Activated B cell treated with CpG ODN at 0.5 μM for 24 hours (primary cell): Measurements from ENCODE around the gene TSR3. TPM values are rescaled to one million over a fixed set of nuclear protein-coding genes. Genes with fewer than 3 reads are reported as not detected.

Experiments used
- ATAC-seq: fragments of 200-7000 bp; cut with Tn5 transposase; one replicate; pipeline ENCODE4 v1.10.0; 2021; ENCODE audit warnings: low read depth, mild to moderate bottlenecking, moderate library complexity
- CTCF ChIA-PET: fragments of 350-600 bp; sonication (Branson Sonifier 250); formaldehyde crosslinking; loops from one replicate; lab custom pipeline; 2021; ENCODE audit warnings: antibody characterized with exemption; lab: Charles Lee
- POLR2A ChIA-PET: fragments of 350-600 bp; sonication (Branson Sonifier 250); formaldehyde crosslinking; loops from one replicate; lab custom pipeline; 2021; ENCODE audit warnings: antibody characterized with exemption; lab: Charles Lee
- DNase-seq: peaks from one replicate; pipeline ENCODE4 v3.0.0; 2022
- H3K27ac Mint-ChIP-seq: one replicate; pipeline ENCODE4 v1.8.0; 2020; ENCODE audit warnings: mixed read lengths
- H3K27me3 Mint-ChIP-seq: one replicate; pipeline ENCODE4 v1.8.0; 2021; ENCODE audit warnings: mixed read lengths
- H3K36me3 Mint-ChIP-seq: one replicate; pipeline ENCODE4 v1.8.0; 2021; ENCODE audit warnings: low read depth, mixed read lengths
- H3K4me1 Mint-ChIP-seq: one replicate; pipeline ENCODE4 v1.8.0; 2021; ENCODE audit warnings: mixed read lengths
- H3K4me3 Mint-ChIP-seq: one replicate; pipeline ENCODE4 v1.8.0; 2020; ENCODE audit warnings: mild to moderate bottlenecking, mixed read lengths
- H3K9me3 Mint-ChIP-seq: one replicate; pipeline ENCODE4 v1.8.0; 2020; ENCODE audit warnings: mixed read lengths
- intact Hi-C: fragments of 100-400 bp; cut with micrococcal nuclease; formaldehyde crosslinking; loops from one replicate; pipeline ENCODE4 v1.15.1; 2024
- total RNA-seq: library from RNA; stranded (reverse); gene quantifications from 2 replicates; pipeline ENCODE4 v1.2.3, GENCODE V29; 2022
- TF ChIP-seq, protein P1 (sequence below): fragments of 200-600 bp; IDR thresholded peaks from one replicate; pipeline ENCODE4 v1.8.0; 2022; ENCODE audit warnings: antibody characterized with exemption, mild to moderate bottlenecking

The TSR3 gene
- total RNA-seq, 1 donor from 2014 or later = 45.3 TPM

DNA sequence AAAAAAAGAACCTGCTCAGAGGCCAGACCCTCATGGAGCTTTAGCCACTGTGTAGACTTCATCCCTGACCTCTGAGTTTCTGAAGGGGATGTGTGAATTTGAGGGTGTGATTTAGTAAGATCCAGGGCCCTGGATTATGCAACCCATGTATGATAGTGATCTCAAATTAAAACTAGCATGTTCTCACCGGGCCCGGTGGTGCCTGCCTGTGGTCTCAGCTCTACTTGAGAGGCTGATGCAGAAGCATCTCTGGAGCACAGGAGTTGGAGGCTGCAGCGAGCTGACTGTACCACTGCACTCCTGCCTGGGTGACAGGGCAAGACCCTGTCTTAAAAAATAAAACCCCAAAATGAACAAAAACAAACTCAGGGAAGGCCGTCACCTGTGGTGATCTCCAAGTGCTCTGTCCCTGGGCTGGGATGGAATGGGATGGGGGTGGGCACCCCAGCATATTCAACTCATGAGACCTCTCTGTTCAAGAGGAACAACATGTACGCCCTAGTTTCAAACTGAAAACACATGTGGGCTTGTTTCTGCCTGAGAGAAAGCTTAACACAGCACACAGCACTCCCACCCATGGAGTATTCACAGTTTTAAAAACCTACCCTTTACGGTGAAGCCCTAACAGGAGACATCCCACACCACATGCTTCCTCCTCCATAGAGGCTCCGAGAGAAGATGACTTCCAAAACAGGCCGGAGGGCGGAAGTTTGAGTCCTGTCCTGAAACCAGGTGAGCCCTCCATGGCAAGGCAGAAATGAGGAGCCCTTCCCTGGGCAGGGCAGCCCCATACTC, 30.1 kb upstream of the TSR3 start:
- Mint-ChIP-seq H3K4me3 (no peak overlapping the region), H3K36me3 (peaks cover 37% of the 10 kb centered on the region), H3K4me1 (peaks cover 14% of the 10 kb centered on the region), H3K9me3 (no peaks in the 10 kb centered on the region), H3K27ac (no peak overlapping the region), H3K27me3 (no peaks in the 10 kb centered on the region)
- CTCF ChIA-PET = no interaction called here
- intact Hi-C loops = no loop called here
- ATAC-seq (no peak), DNase-seq (no peak)
- TF ChIP-seq, protein P1, sequence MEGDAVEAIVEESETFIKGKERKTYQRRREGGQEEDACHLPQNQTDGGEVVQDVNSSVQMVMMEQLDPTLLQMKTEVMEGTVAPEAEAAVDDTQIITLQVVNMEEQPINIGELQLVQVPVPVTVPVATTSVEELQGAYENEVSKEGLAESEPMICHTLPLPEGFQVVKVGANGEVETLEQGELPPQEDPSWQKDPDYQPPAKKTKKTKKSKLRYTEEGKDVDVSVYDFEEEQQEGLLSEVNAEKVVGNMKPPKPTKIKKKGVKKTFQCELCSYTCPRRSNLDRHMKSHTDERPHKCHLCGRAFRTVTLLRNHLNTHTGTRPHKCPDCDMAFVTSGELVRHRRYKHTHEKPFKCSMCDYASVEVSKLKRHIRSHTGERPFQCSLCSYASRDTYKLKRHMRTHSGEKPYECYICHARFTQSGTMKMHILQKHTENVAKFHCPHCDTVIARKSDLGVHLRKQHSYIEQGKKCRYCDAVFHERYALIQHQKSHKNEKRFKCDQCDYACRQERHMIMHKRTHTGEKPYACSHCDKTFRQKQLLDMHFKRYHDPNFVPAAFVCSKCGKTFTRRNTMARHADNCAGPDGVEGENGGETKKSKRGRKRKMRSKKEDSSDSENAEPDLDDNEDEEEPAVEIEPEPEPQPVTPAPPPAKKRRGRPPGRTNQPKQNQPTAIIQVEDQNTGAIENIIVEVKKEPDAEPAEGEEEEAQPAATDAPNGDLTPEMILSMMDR = no peak
- POLR2A ChIA-PET = interaction anchor here (3.6 kb wide), 1 partner anchor 39 kb away, joined by 19 read pairs; the partner anchor contains the start of gene UQCC4

- ATAC-seq (no peak), DNase-seq (no peak)
- CTCF ChIA-PET = interaction anchor here (2.7 kb wide), 1 partner anchor 17 kb away, joined by 12 read pairs; no protein-coding TSS in a partner anchor
- peaks cover 43% of the 10 kb centered on the region for H3K36me3 Mint-ChIP-seq
- TF ChIP-seq, protein P1 = no peak
- H3K27me3 Mint-ChIP-seq = no peaks in the 10 kb centered on the region
- POLR2A ChIA-PET = interaction anchor here (0.7 to 3.6 kb wide), 4 partner anchors 28 to 1568 kb away, joined by 3 to 19 read pairs (median 6); partner anchors contain the start of gene UQCC4
- H3K27ac Mint-ChIP-seq = peak overlapping the region; percentile 53
- intact Hi-C loops = no loop called here
- H3K4me1 Mint-ChIP-seq = peaks cover 14% of the 10 kb centered on the region
- H3K4me3 Mint-ChIP-seq = peak overlapping the region; percentile 72
- H3K9me3 Mint-ChIP-seq = no peaks in the 10 kb centered on the region
These were observed 28.5 kb upstream of the TSR3 start for GRCh38 chr16:1380195-1380594.

DNA sequence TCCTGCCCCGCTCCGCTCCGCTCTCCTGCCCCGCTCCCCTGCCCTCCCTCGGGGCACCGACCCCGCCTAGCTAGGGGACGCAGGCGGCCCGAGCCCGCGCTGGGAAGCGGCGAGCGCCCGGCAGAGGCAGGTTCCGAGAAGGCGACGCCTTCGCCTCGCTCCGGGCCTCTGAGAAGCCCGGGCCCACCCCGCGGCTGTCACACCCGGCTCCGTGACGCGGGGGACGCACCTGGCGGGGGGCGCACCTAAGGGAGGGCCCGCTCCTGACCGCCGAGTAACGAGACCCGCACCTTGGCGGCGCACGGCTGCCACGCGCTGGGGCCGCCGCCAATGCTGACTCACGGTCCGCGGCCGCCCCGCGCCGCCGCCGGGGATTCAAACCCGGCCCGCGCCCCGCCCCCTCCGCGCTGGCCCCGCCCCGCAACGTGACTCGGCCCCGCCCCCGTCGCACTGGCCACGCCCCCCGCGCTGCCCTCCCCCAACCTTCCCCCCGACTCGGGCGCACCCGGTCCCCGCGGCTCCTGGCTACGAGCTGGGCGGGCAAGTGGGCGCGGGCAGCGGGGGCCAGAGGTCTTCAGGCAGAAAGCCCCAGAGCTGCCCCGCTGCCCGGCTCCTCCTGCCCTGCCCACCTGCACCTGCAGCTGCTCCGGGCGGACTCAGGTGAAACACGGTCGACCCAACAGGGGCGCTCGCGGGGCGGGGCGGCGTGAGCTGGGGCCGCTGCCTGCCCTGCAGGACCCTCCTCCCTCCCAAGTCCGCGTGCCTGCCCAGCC, 27.8 kb upstream of the TSR3 start:
- H3K27me3 Mint-ChIP-seq = no peaks in the 10 kb centered on the region
- ATAC-seq (peak; percentile 74), DNase-seq (peak; percentile 68)
- H3K4me3 Mint-ChIP-seq = peak overlapping the region; percentile 72
- TF ChIP-seq, protein P1 = no peak
- peaks cover 40% of the 10 kb centered on the region for H3K36me3 Mint-ChIP-seq
- CTCF ChIA-PET = interaction anchor here (0.8 to 2.7 kb wide), 4 partner anchors 11 to 160 kb away, joined by 3 to 12 read pairs (median 3); partner anchors contain the start of gene UQCC4
- peaks cover 14% of the 10 kb centered on the region for H3K4me1 Mint-ChIP-seq
- H3K9me3 Mint-ChIP-seq = no peaks in the 10 kb centered on the region
- intact Hi-C loops = loop anchor here (1.0 kb wide), 4 partner anchors 29 to 96 kb away; partner anchors contain the start of genes CLCN7 and UNKL
- POLR2A ChIA-PET = interaction anchor here (0.7 to 3.6 kb wide), 9 partner anchors 28 to 1568 kb away, joined by 3 to 19 read pairs (median 4); partner anchors contain the start of genes CCDC154, TELO2 and UQCC4
- peak overlapping the region; percentile 53 for H3K27ac Mint-ChIP-seq

DNA sequence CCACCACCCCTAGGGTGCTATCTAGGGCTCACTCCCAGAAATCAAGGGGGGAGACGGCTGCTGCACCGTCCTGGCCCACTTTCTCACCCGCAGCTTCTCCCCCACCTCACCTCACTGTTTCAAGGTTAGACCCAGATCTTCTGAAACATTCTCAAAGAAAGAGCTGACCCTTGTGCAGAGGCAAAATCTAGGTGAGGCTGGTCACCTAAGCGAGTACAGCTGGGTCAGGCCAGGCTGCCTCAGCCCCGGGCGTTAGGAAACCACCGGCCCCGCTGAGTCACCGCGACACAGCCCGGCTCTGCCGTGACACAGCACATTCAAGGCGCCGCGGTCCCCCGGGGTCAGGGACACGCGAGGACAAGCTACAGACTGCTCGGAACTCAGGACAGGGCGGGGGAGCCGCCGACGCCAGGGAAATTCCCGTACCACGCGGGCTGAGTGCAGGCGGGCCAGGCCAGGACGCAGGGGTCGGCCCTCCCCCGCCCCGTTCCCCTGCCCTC, 27.2 kb upstream of the TSR3 start:
- ChIA-PET POLR2A (interaction anchor here (0.7 to 3.6 kb wide), 9 partner anchors 29 to 327 kb away, joined by 3 to 19 read pairs (median 4); partner anchors contain the start of genes CCDC154, TELO2 and UQCC4), CTCF (interaction anchor here (0.8 to 2.7 kb wide), 4 partner anchors 10 to 160 kb away, joined by 3 to 12 read pairs (median 3); partner anchors contain the start of gene UQCC4)
- TF ChIP-seq, protein P1 = no peak
- H3K9me3 Mint-ChIP-seq = no peaks in the 10 kb centered on the region
- peak; percentile 77 for ATAC-seq
- peaks cover 42% of the 10 kb centered on the region for H3K36me3 Mint-ChIP-seq
- peaks cover 14% of the 10 kb centered on the region for H3K4me1 Mint-ChIP-seq
- H3K4me3 Mint-ChIP-seq = peak overlapping the region; percentile 80
- H3K27ac Mint-ChIP-seq = peak overlapping the region; percentile 78
- H3K27me3 Mint-ChIP-seq = no peaks in the 10 kb centered on the region
- intact Hi-C loops = loop anchor here (1.0 kb wide), 4 partner anchors 29 to 96 kb away; partner anchors contain the start of genes CLCN7 and UNKL
- DNase-seq = no peak
